ENCODE data around the gene CDK14. TPM values are rescaled to one million over a fixed set of nuclear protein-coding genes. Genes with fewer than 3 reads are reported as not detected.

CDK14 gene
- total and polyA plus RNA-seq, 2 donors (not counting 1 experiment from before 2014, with no cell fraction given) = 42.1 to 167 TPM

DNA sequence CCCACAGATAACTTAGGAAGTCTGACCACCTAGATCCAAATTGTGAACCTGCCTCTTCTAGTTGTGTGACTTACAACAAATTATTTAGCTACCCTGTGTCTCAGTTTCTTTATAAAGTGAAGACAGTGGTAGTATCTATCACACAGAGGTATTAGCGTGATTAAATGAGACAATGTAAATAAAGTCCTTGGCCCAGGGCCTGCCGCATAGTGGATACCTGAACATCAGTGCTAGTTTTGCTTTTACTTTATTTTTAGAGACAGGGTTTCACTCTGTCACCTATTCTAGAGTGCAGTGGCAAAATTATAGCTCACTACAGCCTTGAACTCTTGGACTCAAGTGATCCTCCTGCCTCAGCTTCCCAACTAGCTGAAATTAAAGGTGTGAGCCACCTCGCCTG lies 177.1 kb downstream of the CDK14 start:
- Histone ChIP-seq H3K79me2 (ENCODE audit: control insufficient read depth, insufficient read depth, low read length) (peaks cover 33% of the 10 kb centered on the region), H3K9me3 (ENCODE audit: control extremely low read depth in 1 of 3, control insufficient read depth in 2 of 3, insufficient read depth in 1 of 3, low read length in 2 of 3) (peaks cover 23 to 63% (median 47%) of the 10 kb centered on the region in 3 donors), H2AFZ (ENCODE audit: insufficient read depth, low read depth, low read length, poor library complexity, severe bottlenecking) (no peak overlapping the region), H3K36me3 (replicated peaks in 1 of 2; ENCODE audit: control extremely low read depth in 1 of 2, control insufficient read depth in 1 of 2, extremely low read depth in 1 of 2, insufficient read depth in 2 of 2, low read length in 1 of 2) (peaks cover 1 to 36% of the 10 kb centered on the region in 2 experiments), H3K9ac (ENCODE audit: low read length) (no peak overlapping the region), H3K27me3 (replicated peaks in 1 of 4; ENCODE audit: control extremely low read depth in 1 of 4, control insufficient read depth in 3 of 4, insufficient read depth in 4 of 4, low read length in 3 of 4) (no peaks in the 10 kb centered on the region), H3K4me1 (ENCODE audit: control insufficient read depth in 2 of 2, insufficient read depth in 2 of 2, low read length in 2 of 2) (peaks cover 14 to 23% of the 10 kb centered on the region in 2 donors), H3K27ac (ENCODE audit: low read length in 2 of 2) (peak overlapping the region; percentile 84 to 85), H4K20me1 (ENCODE audit: control insufficient read depth, insufficient read depth, low read length, poor library complexity, severe bottlenecking) (no peaks in the 10 kb centered on the region), H3K4me3 (ENCODE audit: control extremely low read depth in 1 of 5, extremely low read depth in 1 of 5, insufficient read depth in 1 of 5, low read depth in 2 of 5, low read length in 4 of 5) (no peak overlapping the region), H3K4me2 (replicated peaks; ENCODE audit: low read depth, low read length, poor library complexity, severe bottlenecking) (no peak overlapping the region)
- H3K4me1 Mint-ChIP-seq = peaks cover 28% of the 10 kb centered on the region
- H3K4me3 Mint-ChIP-seq = no peak overlapping the region
- H3K27ac Mint-ChIP-seq = peak overlapping the region; percentile 46
- DNase-seq (no peak), ATAC-seq (ENCODE audit: low read depth) (no peak)
- peaks cover 22% of the 10 kb centered on the region for H3K9me3 Mint-ChIP-seq (ENCODE audit: insufficient read depth)
- intact Hi-C loops (cut with micrococcal nuclease) = loop anchor here (2.0 to 5.0 kb wide), 2 partner anchors 14 to 36 kb away; no protein-coding TSS in a partner anchor
- POLR2A ChIA-PET = interaction anchor here (0.7 kb wide), 1 partner anchor 549 kb away, joined by 5 read pairs; no protein-coding TSS in a partner anchor
- H3K27me3 Mint-ChIP-seq = no peaks in the 10 kb centered on the region
- 63% methylated on average over 2 of the region's 3 CpGs for WGBS (ENCODE audit: insufficient coverage)
- TF ChIP-seq EZH2 (IDR thresholded peaks at IDR 0.05; ENCODE audit: borderline replicate concordance, insufficient read depth, low read depth, low read length, poor library complexity, severe bottlenecking) = no peak
- TF ChIP-seq, protein P1, sequence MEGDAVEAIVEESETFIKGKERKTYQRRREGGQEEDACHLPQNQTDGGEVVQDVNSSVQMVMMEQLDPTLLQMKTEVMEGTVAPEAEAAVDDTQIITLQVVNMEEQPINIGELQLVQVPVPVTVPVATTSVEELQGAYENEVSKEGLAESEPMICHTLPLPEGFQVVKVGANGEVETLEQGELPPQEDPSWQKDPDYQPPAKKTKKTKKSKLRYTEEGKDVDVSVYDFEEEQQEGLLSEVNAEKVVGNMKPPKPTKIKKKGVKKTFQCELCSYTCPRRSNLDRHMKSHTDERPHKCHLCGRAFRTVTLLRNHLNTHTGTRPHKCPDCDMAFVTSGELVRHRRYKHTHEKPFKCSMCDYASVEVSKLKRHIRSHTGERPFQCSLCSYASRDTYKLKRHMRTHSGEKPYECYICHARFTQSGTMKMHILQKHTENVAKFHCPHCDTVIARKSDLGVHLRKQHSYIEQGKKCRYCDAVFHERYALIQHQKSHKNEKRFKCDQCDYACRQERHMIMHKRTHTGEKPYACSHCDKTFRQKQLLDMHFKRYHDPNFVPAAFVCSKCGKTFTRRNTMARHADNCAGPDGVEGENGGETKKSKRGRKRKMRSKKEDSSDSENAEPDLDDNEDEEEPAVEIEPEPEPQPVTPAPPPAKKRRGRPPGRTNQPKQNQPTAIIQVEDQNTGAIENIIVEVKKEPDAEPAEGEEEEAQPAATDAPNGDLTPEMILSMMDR (IDR thresholded peaks at IDR 0.05) = no peak
- CTCF ChIA-PET = interaction anchor here (0.5 to 1.1 kb wide), 2 partner anchors 15 to 77 kb away, joined by 3 to 4 read pairs; no protein-coding TSS in a partner anchor

DNA sequence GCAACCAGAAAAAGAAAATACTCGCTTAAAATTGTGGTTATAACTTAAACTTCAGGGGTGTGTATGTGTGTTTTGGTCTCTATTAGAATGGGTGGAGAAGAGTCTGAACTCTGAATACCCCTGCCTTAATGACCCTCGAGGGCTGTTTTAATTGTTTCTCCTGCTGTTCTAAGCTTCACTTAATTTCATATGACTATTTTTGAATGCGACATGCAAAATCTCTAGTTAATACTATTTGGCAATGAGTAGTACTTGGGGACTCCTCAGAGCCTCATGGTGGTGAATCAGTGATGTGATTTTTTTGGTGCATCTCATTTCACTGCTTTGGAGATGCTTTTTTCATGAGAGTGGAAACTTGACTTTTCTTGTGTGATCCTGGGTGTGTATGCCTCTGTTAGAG lies 178.6 kb downstream of the CDK14 start:
- H3K36me3 ChIP-seq (replicated peaks in 1 of 2; ENCODE audit: control extremely low read depth in 1 of 2, control insufficient read depth in 1 of 2, extremely low read depth in 1 of 2, insufficient read depth in 2 of 2, low read length in 1 of 2) = peaks cover 1 to 38% of the 10 kb centered on the region in 2 experiments
- no peak overlapping the region for H3K4me3 ChIP-seq (ENCODE audit: control extremely low read depth in 1 of 5, extremely low read depth in 1 of 5, insufficient read depth in 1 of 5, low read depth in 2 of 5, low read length in 4 of 5)
- H3K9ac ChIP-seq (ENCODE audit: low read length) = no peak overlapping the region
- no peaks in the 10 kb centered on the region for H4K20me1 ChIP-seq (ENCODE audit: control insufficient read depth, insufficient read depth, low read length, poor library complexity, severe bottlenecking)
- Mint-ChIP-seq H3K9me3 (ENCODE audit: insufficient read depth) (peaks cover 22% of the 10 kb centered on the region), H3K27ac (peak overlapping the region; percentile 61), H3K4me3 (no peak overlapping the region), H3K4me1 (peaks cover 30% of the 10 kb centered on the region), H3K27me3 (no peaks in the 10 kb centered on the region)
- ChIA-PET POLR2A (interaction anchor here (0.6 kb wide), 1 partner anchor 45 kb away, joined by 3 read pairs; no protein-coding TSS in a partner anchor), CTCF (interaction anchor here (1.1 kb wide), 1 partner anchor 14 kb away, joined by 3 read pairs; no protein-coding TSS in a partner anchor)
- WGBS (ENCODE audit: insufficient coverage) = 100% methylated on average over 1 of the region's 3 CpGs
- intact Hi-C loops (cut with micrococcal nuclease) = loop anchor here (5.0 kb wide), 1 partner anchor 37 kb away; no protein-coding TSS in a partner anchor
- ATAC-seq (ENCODE audit: low read depth) = no peak
- peaks cover 23 to 62% (median 54%) of the 10 kb centered on the region in 3 donors for H3K9me3 ChIP-seq (ENCODE audit: control extremely low read depth in 1 of 3, control insufficient read depth in 2 of 3, insufficient read depth in 1 of 3, low read length in 2 of 3)
- peaks cover 14 to 23% of the 10 kb centered on the region in 2 donors for H3K4me1 ChIP-seq (ENCODE audit: control insufficient read depth in 2 of 2, insufficient read depth in 2 of 2, low read length in 2 of 2)
- peaks cover 44% of the 10 kb centered on the region for H3K79me2 ChIP-seq (ENCODE audit: control insufficient read depth, insufficient read depth, low read length)
- no peak for TF ChIP-seq EZH2 (IDR thresholded peaks at IDR 0.05; ENCODE audit: borderline replicate concordance, insufficient read depth, low read depth, low read length, poor library complexity, severe bottlenecking)
- TF ChIP-seq, protein P1 (IDR thresholded peaks at IDR 0.05) = no peak
- no peaks in the 10 kb centered on the region for H3K27me3 ChIP-seq (replicated peaks in 1 of 4; ENCODE audit: control extremely low read depth in 1 of 4, control insufficient read depth in 3 of 4, insufficient read depth in 4 of 4, low read length in 3 of 4)
- H3K27ac ChIP-seq (ENCODE audit: low read length in 2 of 2) = no peak overlapping the region
- no peak overlapping the region for H3K4me2 ChIP-seq (replicated peaks; ENCODE audit: low read depth, low read length, poor library complexity, severe bottlenecking)
- no peak overlapping the region for H2AFZ ChIP-seq (ENCODE audit: insufficient read depth, low read depth, low read length, poor library complexity, severe bottlenecking)
- DNase-seq = no peak
